Measurements from ENCODE around the gene CHRNA1.
A peak's percentile ranks its signal among the peaks of the same experiment; 100 is the strongest.

CHRNA1 gene

DNA sequence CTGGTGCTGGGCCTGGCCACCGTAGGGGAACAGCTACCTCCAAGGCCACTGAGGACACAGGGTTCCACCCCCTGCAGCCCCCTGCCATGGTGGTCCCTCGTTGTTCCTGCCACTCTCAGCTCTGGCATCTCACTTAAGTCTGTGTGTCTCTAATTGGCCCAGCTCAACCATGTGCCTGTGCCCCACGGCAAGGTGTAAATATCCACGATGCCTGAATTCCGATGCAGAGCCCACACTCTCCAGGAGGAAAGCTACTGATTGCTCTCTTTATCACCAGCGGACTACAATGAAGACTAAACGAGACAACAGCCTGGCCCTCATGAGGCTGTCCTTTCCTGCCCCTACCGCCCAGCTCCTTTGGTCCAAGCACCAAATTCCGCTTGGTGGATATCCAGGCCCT is 17.0 kb upstream of the CHRNA1 start:
- no peak for DNase-seq

DNA sequence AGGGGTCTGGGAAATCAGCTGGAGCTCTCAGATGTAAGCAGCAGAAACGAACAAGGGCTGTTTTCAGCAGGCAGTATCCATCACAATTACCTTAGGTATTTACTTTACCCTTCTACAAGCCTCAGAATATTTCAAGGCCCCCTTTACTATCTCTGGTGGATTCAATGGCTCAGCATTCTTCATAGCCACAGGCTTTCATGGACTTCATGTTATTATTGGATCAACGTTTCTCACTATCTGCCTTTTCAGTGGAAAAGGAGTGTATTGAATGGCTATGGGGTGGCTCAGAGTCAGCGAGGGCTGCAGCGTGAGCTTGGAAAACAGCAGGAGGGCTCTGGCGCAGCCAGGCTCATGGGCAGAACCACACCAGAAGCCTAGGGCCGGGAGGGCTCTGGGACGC is 16.6 kb upstream of the CHRNA1 start:
- no peak for DNase-seq

DNA sequence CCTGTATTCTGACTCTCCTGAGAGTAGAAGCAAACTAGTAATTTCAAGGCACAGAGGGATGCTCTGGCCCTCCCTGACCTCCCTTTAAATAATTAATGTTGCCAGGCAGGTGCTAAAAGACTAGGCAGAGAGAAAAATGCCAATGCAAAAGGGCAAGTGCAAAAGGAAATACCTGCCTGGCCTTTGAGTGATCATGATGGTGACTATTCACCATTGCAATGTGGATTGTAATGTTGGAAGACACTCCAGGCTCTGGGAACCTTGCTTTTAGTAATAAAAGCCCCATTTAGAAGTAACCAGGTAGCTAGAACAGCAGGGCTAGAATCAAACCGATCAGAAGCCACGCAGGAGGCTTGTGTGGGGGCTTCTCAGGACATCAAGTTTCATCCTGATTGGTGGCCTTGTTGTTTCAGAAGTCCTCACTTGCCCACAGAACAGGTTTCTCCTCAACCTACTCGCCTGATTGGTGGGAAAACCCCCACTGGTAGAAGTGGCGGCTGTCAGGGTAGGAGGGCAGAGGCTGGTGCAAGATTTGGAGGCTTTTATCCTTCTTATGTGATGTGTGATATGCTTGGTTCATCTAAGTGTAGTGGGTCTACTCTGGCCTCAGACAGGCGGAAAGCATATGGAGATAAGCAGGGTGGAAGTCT is 16.0 kb upstream of the CHRNA1 start:
- no peak for DNase-seq

DNA sequence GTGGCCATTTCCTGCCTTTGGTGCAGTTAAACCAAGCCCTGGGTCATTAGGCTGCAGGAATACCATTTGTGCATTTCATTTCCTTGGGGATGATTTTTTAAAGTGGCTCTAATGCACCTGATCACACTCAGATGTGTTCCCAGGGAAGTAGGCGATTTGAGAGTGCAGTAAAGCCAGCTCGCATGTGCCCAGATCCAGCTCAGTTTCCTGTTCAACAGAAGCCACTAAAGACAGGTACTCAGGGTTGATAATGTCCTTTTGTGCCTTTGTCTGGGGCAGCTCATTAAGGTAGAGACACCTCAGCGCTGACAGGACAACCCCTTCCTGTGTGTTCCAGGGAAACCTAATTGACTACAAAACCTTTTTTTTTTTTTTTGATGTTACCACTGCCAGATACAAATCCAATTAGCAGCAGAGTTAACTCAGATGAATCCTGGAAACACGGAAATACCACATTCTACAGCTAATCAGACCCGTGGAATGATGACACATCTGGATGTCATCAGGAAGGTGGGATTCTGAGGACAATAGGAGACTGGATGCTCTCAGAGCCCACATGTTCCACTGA is 15.2 kb upstream of the CHRNA1 start:
- no peak for DNase-seq

DNA sequence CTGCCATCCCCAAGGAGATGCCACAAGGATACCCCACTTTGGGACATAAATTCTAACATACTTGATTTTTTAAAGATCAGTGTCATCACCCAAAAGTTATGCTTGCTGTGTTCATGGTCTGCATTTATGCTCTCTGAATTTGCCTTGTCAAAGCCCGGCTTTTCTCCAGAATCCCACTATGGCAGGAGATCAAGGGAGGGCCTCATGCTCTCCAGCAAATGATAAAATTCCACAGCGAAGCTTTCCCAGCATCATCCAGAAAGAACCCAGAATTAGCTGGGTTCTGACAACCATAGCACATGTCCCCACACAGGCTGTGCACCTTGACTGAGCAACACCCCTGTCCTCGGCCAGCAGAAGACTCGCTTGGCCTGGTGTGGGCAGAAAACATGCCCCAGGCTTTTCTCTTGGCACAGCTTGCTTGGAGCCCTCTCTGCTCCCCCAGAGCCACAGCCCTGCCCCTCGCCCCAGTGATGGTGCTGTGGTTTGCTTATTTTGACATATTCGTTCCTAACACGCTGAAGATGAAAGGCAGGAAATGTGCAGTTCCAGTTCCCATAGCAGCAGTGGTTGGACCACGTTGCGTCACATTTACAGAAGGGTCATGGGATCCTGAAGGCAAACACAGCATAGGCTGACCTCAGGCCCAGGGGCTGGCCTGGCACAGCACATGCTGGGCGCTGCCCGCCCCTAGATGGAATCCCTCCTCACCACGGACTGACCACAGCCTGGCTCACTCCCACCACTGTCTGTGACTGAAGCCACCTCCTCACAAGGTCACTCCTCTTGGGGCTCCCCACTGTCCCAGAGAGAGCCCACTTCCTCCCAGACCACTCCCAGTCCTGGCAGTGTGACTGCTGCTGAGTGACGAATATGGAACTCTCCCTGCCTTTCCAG is 14.1 kb upstream of the CHRNA1 start:
- peak; percentile 78 for DNase-seq

DNA sequence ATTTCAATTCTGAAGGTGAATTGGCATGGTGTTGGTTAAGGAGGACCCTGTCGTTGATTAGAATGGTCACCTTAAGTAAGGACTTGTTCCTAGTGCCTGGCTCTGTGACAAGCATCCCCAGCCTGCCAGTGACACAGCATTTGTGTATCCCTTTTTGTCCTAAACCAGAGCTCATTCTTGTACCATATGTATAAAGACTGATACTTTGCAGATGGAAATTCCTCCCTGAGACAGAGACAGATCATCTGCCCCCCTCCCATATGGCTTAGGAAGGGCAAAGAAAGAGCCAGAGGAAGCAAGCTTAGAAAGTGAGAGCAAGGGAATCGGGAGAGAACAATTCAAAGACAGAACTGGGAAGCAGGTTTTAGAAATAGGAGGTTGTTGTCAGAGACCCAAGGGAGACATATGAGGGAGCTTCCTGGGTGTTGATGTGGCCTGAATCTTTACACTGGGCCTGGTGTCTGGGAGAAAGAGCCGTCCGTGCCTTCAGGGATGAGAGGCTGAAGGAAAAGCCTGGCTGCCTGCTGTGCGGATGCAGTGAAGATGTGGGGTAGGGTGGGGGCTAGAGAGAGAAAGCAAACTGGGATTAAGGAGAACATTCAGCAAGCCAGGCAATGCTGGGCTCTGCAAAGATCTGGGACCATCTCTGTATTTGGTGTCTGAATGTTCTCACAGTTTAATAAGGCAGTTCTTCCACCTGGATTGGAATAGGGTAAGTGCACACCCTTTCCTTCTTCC is 13.2 kb upstream of the CHRNA1 start:
- no peak for DNase-seq

DNA sequence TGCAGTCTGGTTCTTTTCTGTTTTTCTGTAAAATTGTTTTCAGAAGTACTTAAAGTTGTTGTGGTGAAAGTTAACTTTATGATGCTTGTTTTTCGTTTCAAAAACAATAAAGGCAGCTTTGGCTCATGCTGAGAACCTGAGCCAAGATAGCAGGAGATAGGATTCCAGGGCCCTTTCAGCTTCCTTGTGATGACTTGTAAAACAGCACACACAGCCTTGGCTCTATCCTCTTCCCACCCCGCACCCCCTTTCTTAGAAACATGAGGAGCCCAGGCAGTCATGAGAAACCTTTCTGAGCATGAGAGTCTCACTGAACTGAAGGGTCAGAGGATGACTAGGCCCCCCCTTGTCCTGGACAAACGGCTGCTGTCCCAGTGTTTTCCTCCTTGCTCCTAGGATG is 12.4 kb upstream of the CHRNA1 start:
- DNase-seq: no peak

DNA sequence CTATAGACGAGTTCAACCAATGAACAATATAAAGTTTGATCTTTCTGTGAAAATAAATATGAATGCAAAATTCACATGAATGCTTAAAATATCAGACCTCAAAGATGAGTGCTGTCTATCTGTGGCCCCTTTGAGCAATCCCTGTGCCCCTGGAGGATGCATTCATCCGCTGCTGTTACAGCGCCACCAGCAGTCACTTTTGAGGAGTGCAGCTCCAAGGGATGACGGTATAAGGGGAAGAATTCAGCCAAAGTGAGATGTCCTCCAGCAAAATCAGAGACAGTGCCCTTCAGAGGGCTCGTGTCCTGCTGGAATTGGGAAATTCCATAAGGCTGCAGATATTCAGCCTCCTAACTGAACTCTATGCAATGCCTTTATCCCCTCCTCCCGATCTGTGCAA is 12.0 kb upstream of the CHRNA1 start:
- DNase-seq: peak; percentile 51

DNA sequence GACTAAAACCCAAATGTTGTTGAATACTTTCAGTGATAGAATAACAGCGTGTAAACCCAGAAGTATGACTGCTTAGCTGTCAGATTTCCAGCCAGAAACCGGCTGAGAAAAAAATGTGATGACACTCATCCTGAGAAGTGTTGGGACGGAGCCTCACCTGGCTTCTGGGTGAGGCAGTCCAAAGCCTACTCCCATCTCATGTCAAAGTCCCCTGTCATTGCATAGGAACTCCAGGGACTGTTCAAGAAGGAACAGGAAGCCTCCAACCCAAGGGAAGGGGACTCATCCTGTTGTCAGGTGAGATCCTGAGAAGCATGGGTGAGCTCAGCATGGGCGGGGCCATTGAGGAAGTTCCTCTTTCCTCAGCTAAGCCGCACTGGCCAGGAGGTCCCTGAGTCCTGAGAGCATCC is 11.3 kb upstream of the CHRNA1 start:
- no peak for DNase-seq

DNA sequence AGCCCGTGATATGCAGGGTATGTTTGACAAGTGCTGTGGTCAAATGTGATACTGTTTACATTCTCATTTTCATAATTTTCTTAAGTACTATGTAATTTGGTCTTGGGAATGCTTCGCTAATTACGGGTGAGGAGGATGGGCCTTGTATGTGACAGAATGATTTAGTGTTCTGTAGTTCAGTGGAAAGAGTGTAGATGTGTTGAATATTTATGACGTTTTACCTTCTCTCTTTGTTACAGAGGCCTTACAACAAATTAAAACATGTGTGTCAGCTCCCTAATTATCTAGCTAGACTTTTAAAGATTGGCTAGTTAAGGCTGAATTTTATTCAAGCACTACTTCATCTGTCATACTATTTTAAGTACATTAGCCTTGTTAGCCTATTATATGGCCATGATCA is 10.6 kb upstream of the CHRNA1 start:
- no peak for DNase-seq

DNA sequence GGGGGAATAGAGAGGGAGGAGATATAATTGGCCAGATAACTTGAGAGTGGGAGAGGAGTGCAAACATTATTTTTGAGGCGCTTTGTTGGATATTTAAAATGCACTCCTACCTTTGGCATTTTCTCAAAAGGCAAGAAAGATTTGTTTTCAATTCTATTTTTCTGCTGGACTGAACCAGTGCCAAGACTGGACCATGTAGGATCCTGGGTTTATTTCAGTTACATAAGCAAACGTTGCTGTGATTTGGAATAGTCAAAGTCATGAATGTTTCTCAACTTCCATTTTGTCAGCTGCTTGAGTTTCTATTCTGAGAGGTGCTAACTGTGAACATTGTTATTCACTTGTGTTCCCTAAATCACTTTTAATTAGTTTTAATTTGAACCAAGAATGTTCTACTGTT is 8.9 kb upstream of the CHRNA1 start:
- DNase-seq: no peak

DNA sequence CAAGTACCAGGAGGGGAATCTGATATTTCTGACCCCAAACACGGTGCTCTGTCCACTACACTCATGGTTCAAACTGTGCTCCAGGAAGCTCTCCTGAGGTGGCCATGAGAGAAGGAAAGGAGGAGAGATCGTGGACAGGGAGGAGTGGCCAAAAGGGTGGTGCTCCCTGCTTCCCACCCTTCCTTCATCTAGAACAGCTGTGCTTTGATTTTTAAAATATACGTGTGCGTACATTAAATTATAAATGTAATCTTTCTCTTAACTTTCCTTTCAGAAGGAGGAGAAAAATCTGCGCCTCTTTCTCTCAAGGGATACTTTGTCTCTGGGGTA is 8.2 kb upstream of the CHRNA1 start:
- no peak for DNase-seq

DNA sequence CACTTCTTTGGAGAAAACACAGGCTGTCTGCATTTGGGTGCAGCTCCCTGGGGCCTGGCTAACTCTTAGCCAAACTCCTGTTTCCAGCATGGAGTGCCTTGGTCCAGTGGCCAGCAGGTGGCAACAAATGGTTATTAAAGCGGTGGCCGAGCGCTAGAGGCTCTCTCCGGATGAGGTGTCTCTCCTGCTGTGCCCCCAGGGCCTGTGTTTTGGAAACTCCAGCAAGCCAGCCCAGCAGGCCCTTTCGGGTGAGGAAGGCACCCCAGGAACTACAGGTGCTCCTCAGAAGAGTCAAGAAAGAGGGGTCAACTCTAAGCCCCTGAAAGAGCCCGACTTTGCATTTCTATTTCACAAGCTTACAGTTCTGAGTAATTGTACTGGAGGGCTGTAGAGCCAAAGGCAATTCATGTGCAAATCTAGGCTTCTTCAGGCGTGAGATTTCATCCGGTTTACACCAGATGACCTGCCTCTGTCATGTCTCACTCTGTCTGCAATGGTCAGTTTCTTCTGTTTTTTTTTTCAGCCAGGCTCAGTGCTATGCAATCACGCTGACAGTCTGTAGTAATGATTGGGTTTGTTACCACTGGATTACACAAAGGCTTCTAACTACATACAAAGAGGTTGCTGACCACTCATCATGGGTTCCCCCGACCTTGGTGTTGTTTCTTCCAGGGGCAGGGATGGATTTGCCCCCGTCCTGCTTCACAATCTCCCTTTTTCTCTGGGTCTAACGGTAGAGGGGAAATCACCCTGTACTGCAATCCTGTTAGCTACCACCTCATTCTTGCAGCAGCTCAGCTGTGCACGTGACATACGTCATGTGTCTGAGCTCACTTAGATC is 7.6 kb upstream of the CHRNA1 start:
- peak; percentile 70 for DNase-seq

DNA sequence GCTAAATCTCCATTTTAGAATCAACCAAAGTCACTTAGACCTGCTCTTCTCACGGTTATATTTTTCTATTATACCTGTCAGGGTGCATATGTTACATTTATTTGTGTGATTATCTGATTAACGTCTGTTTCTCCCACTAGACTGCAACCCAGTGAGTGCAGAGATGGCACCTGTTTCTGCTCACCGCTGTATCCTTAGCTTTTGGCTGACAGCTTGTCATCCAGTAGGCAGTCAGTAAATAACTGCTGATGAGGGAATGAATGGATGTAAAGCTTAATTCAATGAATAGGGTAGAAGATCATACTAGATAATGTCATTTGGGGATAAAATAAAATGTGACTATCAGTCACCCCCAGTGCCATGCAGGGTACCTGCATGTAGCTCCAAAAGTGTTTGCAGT is 6.9 kb upstream of the CHRNA1 start:
- DNase-seq: no peak

DNA sequence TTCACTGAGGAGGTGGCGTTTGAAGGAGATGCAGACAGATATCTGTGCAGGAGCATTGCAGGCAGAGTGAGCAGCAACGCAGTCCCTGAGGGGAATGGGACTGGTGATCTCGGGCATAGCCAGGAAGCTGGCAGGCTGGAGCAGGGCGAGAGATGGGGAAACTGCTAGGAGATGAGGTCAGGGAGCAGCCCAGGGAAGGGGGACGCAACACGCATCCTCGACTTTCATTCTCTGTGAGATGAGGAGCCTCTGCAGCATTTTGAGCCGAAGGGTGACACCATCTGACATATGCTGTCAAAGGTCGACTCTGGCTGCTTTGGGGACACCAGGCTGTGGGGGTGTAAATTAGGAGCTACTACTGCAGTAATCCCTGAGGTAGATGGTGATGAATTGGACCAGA is 4.3 kb upstream of the CHRNA1 start:
- DNase-seq: no peak

DNA sequence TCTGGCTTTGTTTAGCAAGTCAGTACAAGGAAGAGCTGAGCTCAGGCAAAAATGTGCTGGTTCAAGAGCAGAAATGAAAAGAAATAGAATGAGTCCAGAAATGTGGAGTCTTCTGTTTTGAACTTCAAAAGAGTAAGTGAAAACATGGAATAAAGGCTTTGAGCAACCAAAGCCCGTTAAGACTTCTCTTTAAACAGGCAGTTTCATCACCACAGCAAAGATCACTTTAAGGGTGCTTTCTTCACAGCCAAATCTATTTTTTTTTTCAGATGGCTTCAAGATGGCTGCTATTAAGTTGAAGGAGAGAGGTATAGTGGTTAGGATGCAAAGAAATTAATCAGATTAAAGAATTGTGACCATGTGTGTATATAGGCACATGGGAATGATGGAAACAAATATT is 2.0 kb upstream of the CHRNA1 start:
- DNase-seq: no peak

DNA sequence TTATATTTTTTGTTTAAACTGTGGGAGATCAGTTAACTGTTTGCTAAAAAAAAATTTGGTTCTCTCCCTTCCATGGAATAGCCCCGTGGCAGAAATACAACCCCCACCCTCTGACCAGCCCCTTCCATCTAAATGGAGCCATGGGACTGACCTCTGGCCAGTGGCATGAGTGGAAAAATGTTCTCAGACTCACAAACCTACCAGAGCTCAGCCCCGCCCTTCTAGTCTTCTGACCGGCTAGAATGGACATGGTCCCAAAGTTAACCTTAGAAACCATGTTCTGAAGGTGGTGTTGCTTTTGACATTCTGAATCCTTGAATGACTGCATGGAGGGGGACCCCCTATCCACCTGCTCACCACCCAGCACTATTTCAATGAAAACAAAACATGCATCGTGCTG is 1.3 kb upstream of the CHRNA1 start:
- no peak for DNase-seq

DNA sequence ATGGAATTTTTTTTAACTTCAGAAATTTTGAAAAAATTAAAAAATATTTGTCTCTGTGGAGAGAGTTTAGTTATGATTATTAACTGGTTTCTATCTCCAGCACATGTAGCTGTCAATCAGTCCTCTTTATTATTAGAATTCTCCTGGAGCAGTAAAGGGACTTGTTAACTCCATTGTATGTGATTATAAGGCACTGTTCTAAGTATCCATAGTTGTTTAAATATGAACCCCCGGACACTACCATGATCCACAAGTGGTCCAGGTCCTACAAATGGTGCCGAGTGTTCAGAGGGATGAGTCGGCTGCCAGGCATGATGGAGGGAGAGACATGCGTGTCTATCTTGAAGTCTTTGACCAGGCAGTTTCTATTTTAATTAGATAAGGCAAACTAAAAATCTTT is 492 bp downstream of the CHRNA1 start:
- DNase-seq: no peak

DNA sequence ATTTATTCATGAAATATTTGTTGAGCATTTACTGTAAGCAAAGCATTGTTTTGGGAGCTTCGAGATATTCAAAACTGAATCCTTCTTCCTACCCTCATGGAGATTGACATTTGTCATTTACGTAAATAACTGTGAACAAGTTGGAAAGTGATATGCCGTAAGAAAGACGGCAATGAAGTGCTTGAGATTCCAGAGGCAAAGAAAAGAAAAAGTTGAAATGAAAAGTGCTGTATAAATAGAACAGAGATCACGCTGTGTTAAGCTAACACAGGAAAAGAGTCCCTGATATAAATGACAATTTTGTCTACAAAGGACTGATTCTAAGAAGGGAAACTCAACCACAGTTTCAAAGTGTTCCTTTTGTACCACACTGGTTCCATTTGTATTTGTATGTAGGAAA is 1.8 kb downstream of the CHRNA1 start:
- no peak for DNase-seq

DNA sequence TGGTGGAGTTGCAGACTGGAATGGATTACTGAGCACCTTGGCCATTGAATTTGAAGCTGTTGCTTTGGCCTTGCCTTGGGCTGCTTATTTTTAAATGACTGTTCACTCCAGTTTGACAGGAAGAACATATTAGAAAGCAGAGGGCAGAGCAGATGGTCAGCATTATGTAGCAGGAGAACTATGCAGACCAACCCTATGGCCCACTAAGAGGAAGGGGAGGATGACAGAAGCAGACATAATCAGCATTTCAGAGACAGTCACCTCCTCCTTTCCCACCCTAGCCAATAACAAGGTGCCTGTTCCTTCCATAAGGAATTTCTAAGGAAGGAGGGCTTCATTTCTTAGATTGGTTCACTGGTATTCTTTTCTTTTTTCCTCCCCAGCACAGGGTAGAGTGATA is 2.4 kb downstream of the CHRNA1 start:
- no peak for DNase-seq

DNA sequence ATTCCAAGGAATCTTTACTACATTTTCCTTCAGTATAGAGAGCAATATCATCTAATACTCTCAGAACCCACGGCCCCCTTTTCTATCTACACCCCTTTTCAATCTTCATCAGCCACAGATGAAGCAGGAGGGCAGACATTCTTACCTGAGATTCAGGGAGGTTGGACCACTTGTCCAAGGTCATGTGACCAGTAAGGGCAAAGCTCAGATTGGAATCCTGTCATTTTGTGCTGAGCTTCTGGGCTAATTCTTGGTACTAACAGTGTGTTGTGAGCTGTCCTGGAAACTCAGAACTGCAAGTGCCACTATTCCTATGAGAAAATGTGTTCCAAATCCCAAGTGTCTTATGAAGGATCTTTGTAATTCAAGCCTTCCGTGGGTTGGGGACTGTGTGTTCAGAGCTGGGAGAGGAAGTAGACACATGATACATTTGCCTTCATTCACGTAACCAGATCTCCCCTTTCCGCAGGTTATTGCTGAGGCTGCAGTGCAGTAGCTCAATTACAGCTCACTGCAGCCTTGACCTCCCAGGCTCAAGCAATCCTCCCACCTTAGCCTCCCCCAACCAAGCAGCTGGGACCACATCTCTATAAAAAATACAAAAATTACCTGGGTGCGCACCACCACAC is 3.3 kb downstream of the CHRNA1 start:
- DNase-seq: no peak

DNA sequence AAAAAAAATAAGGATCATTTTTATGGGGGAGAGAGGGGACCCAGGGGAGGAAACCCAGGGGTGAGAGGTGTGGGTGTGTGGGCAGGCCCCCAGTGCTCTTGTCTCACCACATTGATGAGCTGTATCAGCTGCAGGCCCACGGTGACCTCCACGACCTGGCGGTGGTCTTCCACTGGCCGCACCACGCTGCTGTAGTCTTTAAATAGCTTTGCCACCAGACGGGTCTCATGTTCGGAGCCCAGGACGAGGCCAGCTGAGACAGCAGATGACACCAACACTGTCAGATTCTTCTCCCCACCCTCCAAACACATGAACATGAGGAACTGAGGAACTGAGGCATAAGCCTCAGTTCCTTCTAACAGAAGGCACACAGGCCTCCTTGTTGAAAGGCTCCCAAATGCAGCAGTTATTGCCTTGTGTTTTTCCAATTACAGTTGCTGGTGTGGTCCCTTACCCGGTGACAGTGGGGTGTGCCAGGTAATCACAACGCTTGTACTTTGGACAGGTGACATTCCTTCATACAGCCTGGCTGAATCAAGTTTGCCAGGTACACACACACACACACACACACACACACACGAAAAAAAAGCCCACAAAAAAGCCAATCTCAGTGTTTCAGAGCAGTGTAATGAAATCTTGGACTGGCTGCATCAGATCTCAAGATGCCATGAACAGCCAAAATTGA is 4.7 kb downstream of the CHRNA1 start:
- no peak for DNase-seq
